Astrocyte of the spinal cord (primary cell): ENCODE data around the gene NUP50.

Experiments
- DNase-seq: peaks from one replicate; pipeline ENCODE4 v3.0.0; 2011; ENCODE audit warnings: low read depth, low spot score
- H3K4me3 ChIP-seq: 2 replicates; pipeline ENCODE4 v1.5.1; 2011; ENCODE audit warnings: low read depth, mild to moderate bottlenecking, low read length, moderate library complexity
- in situ Hi-C: cut with HindIII; loops from 2 replicates; pipeline ENCODE4 v1.10.0; 2017; ENCODE audit warnings: low sequenced_read_pairs
- TF ChIP-seq, protein P1 (sequence below): IDR thresholded peaks from 2 replicates; pipeline ENCODE4 v1.5.1; 2012; ENCODE audit warnings: low read depth, mild to moderate bottlenecking, low read length, inconsistent platforms

The NUP50 gene

DNA sequence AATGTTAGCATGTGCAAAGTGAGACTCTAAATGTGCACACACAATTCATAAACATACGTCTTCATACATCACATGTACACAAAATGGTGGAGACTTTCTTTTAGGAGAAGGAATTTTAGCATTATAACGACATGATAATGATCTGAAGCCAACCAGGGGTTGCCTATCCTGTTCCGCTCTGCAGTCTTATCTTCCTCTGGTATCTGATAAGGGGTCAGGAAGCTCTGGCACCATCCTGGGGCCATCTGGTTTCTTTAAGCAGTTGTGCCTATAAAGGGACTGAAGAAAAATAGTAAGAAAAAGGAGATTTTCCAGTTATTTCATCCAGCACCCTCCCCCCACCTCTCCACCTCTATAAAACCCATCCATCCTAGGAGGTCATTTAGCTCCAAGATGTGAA, 5.8 kb upstream of the NUP50 start:
- H3K4me3 ChIP-seq = no peak overlapping the region
- no peak for DNase-seq
- TF ChIP-seq, protein P1, sequence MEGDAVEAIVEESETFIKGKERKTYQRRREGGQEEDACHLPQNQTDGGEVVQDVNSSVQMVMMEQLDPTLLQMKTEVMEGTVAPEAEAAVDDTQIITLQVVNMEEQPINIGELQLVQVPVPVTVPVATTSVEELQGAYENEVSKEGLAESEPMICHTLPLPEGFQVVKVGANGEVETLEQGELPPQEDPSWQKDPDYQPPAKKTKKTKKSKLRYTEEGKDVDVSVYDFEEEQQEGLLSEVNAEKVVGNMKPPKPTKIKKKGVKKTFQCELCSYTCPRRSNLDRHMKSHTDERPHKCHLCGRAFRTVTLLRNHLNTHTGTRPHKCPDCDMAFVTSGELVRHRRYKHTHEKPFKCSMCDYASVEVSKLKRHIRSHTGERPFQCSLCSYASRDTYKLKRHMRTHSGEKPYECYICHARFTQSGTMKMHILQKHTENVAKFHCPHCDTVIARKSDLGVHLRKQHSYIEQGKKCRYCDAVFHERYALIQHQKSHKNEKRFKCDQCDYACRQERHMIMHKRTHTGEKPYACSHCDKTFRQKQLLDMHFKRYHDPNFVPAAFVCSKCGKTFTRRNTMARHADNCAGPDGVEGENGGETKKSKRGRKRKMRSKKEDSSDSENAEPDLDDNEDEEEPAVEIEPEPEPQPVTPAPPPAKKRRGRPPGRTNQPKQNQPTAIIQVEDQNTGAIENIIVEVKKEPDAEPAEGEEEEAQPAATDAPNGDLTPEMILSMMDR = no peak
- in situ Hi-C loops = no loop called here

DNA sequence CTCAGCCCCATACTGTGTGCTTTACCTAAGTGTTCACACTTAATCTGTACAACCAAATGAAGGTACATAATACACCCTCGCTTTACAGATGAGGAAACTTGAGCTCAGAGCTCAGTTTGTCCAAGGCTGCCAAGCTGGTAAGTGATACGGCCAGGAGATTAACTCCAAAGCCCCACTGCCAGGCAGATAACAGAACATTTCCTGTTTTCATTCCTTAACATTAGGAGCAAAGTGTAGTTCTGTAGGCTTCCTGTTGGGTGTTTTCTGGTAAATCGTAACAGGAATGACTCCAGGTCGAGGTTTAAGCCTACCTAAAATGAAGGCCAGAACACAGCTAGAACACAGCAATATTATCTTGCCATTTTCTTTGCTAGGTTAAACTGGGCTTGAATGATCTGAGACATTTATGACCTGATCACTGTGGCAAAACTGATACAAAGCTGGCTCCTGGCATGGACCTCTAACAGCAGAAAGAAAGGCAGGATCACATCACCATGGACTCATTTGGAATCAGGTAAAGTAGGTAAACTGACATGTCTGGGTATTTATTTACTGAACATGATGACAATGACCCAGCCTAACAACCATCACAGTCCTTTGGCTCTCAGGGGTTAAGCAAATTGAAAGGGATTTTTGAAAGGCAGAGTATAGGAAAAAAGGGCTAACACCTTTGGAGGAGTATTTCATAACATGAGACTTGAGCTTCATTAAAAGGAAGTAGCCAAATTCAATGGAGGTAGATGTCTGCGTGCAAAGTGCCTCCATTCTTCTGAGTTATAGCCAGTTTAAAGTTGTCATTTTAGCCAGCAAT, 3.9 kb upstream of the NUP50 start:
- H3K4me3 ChIP-seq = no peak overlapping the region
- TF ChIP-seq, protein P1 = no peak
- DNase-seq = no peak
- in situ Hi-C loops = no loop called here

DNA sequence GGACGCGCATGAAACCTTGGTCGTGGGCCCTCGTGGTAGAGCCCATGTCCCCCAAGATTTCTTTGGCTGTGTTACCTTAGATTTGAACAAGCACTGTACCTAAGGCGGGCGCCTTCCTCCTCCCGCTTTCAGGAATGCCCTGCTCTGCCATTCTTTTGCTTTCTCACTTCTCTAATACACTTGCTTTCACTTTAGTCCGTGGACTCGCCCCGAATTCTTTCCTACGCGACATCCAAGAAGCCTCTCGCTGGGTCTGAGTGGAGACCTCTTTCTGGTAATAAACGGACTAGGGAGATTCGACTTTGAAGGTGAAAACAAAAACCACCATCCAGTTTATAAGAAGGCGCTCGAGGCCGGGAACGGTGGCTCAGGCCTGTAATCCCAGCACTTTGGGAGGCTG, 1.2 kb upstream of the NUP50 start:
- DNase-seq = no peak
- in situ Hi-C loops = no loop called here
- peak overlapping the region; percentile 78 for H3K4me3 ChIP-seq
- TF ChIP-seq, protein P1 = no peak

DNA sequence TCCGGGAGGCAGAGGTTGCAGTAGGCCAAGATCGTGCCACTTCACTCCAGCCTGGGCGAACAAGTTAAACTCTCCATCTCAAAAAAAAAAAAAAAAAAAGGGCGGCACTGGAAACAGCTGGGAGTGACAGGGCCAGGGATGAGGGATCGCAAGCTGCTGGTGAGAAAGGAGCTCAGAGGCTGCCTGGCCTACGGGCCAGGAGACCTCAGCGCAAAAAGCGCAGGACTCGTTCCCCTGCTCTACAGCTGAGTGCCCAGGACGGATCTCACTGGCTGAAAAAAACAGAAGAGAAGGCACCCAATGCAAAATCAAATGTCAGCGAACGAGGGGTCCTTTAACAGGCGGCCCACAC, 650 bp upstream of the NUP50 start:
- in situ Hi-C loops = no loop called here

DNA sequence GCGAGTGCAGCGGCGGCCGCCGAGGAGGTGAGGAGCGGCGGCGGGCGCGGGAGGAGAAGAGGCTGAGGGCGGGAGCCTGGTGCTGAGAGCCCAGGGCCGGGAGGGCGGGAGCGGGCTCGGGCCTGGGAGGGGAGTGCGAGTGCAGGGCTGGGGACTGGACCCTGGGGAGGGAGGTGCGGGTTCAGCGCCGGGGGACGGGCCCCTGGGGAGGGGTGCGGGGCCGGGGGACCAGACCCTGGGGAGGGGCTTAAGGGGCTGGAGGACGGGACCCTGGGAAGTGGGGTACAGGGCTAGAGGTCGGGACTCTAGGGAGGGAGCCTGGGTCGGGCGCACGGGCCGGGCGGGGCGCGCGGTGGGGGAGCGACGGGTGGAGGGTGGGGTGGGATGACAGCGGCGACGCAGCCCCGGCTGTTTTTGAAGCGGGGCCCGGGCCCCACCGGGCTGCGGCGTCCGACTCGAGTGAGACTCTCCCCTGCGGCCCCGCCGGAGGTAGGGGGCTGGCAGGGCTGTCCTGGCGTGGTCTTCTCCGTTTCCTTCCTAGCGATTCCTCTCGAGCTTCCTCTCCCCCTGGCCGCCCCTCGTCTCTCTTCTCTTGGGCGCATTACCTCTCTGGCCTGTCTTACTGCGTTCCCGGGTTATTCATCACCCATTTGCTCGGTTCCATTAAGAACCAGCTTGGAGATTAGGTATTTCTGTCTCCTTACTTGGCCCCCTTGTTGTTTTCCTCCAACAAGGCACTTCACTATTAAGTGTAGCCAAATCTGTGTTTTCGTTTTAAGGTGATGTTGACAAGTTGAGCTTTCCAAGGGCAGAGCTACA, 754 bp downstream of the NUP50 start:
- TF ChIP-seq, protein P1 = no peak
- DNase-seq = no peak
- peak overlapping the region; percentile 78 for H3K4me3 ChIP-seq
- in situ Hi-C loops = no loop called here

More for the DNA sequence above, 650 bp upstream of the NUP50 start:
- DNase-seq = peak; percentile 46
- TF ChIP-seq, protein P1 = no peak
- peak overlapping the region; percentile 78 for H3K4me3 ChIP-seq

DNA sequence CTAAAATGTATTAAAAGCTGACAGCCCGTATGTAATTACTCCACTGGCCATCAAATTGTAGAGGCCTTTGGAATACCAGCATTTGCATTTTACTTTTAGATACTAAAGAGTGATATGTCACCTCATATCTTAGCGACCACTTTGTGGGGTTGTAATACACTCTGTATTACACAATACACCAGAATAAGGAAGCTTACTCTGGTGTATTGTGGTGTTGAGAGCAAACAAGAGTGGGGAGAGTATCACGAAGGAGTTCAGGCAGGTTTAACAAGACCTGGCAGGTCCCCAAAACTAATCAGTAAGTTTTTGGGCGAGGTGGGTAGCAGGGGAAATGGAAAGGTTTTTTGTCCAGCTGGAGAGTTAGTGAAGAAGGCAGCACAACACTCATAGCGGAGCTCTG, 3.2 kb downstream of the NUP50 start:
- H3K4me3 ChIP-seq = no peak overlapping the region
- DNase-seq = no peak
- in situ Hi-C loops = no loop called here
- TF ChIP-seq, protein P1 = no peak
